Thyroid gland (tissue), 4 donors: ENCODE results near the gene TOR4A. TPM values are rescaled to one million over a fixed set of nuclear protein-coding genes. Genes with fewer than 3 reads are reported as not detected.
"Not testable (repeated sequence)": the region's sequence is repeated elsewhere in the genome, so short reads cannot be mapped to it uniquely, and the experiment has no call there.

Experiments
- DNase-seq, 2 donors: peaks; one replicate each; pipeline ENCODE4 v3.0.0-alpha.2; 2019
- H3K27ac ChIP-seq, 3 donors: fragments of 200-600 bp; sonication (generic); 1 replicate in 2 of 3; 2 replicates in 1 of 3; pipeline ENCODE4 v1.5.1; 2016 to 2019; ENCODE audit warnings: mild to moderate bottlenecking in 1 of 3, moderate library complexity in 1 of 3
- H3K27me3 ChIP-seq: fragments of 200-600 bp; sonication (generic); one replicate; pipeline ENCODE4 v1.5.1; 2019
- H3K36me3 ChIP-seq, 2 donors: fragments of 200-600 bp; sonication (generic); one replicate each; pipeline ENCODE4 v1.5.1; 2016 to 2019
- H3K4me1 ChIP-seq, 2 donors: fragments of 200-600 bp; sonication (generic); one replicate each; pipeline ENCODE4 v1.5.1; 2017 to 2019
- H3K4me3 ChIP-seq, 3 donors: fragments of 200-600 bp; sonication (generic); replicated peaks in 1 of 3; 1 replicate in 2 of 3; 2 replicates in 1 of 3; pipeline ENCODE4 v1.5.1; 2016; ENCODE audit warnings: mild to moderate bottlenecking in 1 of 3
- H3K9me3 ChIP-seq: fragments of 200-600 bp; sonication (generic); one replicate; pipeline ENCODE4 v1.5.1; 2017
- POLR2A ChIP-seq, 2 donors: fragments of 450-650 bp; IDR thresholded peaks; one replicate each; pipeline ENCODE4 v1.6.1; 2017; ENCODE audit warnings: antibody characterized with exemption in 2 of 2, mild to moderate bottlenecking in 2 of 2, moderate library complexity in 1 of 2
- WGBS, 2 donors: methylation state at CpG; one replicate each; pipeline ENCODE4 v1.1.5; 2017; 5-methylcytosine and 5-hydroxymethylcytosine counted together
- intact Hi-C: fragments of 100-400 bp; cut with DNase I; formaldehyde crosslinking; loops from one replicate; pipeline ENCODE4 v1.15.1; 2023
- total RNA-seq, 4 donors: library from RNA; depleted of rRNA; stranded (reverse); fragments of >200 nt; gene quantifications; one replicate each; pipeline ENCODE4 v1.2.3, GENCODE V29; 2016
- TF ChIP-seq, protein P1 (sequence below), 6 experiments: fragments of 200-600 bp in 3 of 6; fragments of 450-650 bp in 3 of 6; sonication (generic) in 3 of 6; IDR thresholded peaks; one replicate each; pipeline ENCODE4 v1.5.1; 2016 to 2019; ENCODE audit warnings: antibody characterized with exemption in 6 of 6, mild to moderate bottlenecking in 2 of 6, inconsistent platforms in 1 of 6, moderate library complexity in 1 of 6

Gene TOR4A
- total RNA-seq, 4 donors from 2014 or later, result 10.8 to 14.7 (median 12.0) TPM

DNA sequence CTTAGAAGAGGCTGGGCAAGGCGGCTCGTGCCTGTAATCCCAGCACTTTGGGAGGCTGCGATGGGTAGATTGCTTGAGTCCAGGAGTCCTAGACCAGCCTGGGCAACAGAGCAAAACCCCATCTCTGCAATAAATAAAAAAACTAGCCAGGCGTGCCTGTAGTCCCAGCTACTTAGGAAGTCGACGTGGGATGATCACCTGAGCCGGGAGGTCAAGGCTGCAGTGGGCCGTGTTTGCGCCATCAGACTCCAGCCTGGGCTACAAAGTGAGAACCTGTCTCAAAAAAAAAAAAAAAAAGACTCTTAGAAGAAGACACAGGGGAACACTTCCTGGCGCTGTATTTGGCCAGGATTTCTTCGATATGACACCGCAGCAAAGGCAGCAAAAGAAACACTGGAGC, 48.3 kb downstream of the TOR4A start:
- no peaks in the 10 kb centered on the region for H3K36me3 ChIP-seq
- H3K4me3 ChIP-seq, result no peak overlapping the region
- 94% methylated on average over 12 of the region's 12 CpGs for WGBS, 2 donors
- TF ChIP-seq POLR2A (IDR thresholded peaks at IDR 0.05), result no peak
- TF ChIP-seq, protein P1, sequence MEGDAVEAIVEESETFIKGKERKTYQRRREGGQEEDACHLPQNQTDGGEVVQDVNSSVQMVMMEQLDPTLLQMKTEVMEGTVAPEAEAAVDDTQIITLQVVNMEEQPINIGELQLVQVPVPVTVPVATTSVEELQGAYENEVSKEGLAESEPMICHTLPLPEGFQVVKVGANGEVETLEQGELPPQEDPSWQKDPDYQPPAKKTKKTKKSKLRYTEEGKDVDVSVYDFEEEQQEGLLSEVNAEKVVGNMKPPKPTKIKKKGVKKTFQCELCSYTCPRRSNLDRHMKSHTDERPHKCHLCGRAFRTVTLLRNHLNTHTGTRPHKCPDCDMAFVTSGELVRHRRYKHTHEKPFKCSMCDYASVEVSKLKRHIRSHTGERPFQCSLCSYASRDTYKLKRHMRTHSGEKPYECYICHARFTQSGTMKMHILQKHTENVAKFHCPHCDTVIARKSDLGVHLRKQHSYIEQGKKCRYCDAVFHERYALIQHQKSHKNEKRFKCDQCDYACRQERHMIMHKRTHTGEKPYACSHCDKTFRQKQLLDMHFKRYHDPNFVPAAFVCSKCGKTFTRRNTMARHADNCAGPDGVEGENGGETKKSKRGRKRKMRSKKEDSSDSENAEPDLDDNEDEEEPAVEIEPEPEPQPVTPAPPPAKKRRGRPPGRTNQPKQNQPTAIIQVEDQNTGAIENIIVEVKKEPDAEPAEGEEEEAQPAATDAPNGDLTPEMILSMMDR (IDR thresholded peaks at IDR 0.05), result no peak
- H3K4me1 ChIP-seq, result peaks cover 0 to 4% of the 10 kb centered on the region in 2 donors
- H3K27me3 ChIP-seq, result no peaks in the 10 kb centered on the region
- H3K27ac ChIP-seq, result no peak overlapping the region
- no peak for DNase-seq
- H3K9me3 ChIP-seq, result no peaks in the 10 kb centered on the region
- intact Hi-C loops, result no loop called here

DNA sequence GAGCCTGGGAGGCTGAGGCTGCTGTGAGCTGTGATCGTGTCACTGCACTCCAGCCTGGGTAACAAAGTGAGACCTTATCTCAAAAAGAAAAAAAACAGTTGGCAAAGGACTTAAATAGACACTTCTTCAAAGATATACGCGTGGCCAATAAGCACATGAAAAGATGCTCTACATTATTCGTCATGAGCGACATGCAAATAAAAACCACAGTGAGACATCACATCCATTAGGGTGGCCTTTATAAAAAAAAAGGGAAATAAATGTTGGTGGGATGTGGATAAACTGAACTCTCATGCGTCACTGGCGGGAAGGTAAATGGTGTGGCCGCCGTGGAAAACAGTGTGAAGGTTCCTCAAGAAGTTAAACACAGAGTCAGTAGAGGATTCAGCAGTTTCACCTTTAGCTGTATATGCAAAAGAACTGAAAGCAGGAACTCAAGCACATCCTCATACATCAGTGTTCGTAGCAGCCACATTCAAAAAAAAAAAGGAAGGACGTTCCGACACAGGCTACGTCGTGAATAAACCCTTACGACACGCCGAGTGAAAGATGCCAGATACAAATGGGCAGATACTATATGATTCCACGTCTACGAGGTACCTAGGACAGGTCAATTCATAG, 49.0 kb downstream of the TOR4A start:
- Histone ChIP-seq H3K4me1 (no peaks in the 10 kb centered on the region), H3K36me3 (no peaks in the 10 kb centered on the region), H3K4me3 (no peak overlapping the region), H3K9me3 (no peaks in the 10 kb centered on the region), H3K27me3 (no peaks in the 10 kb centered on the region), H3K27ac (no peak overlapping the region)
- 89 to 92% methylated on average over 19 of the region's 19 CpGs for WGBS, 2 donors
- TF ChIP-seq POLR2A (IDR thresholded peaks at IDR 0.05), result no peak
- TF ChIP-seq, protein P1 (IDR thresholded peaks at IDR 0.05), result no peak
- intact Hi-C loops, result no loop called here
- DNase-seq, result no peak

DNA sequence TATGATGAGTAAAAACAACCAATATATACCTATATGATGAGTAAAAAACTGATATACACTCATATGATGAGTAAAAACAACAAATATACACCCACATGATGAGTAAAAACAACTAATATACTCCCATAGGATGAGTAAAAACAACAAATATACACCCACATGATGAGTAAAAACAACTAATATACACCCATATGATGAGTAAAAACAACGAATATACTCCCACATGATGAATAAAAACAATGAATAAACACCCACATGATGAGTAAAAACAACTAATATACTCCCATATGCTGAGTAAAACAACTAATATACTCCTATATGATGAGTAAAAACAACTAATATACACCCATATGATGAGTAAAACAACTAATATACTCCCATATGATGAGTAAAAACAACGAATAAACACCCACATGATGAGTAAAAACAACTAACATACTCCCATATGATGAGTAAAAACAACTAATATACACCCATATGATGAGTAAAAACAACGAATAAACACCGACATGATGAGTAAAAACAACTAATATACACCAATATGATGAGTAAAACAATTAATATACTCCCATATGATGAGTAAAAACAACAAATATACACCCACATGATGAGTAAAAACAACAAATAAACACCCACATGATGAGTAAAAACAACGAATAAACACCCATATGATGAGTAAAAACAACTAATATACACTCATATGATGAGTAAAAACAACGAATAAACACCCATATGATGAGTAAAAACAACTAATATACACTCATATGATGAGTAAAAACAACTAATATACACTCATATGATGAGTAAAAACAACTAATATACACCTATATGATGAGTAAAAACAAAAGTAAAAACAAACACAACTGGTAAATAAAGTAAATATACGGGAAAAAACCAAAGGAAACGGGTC, 50.4 kb downstream of the TOR4A start:
- H3K9me3 ChIP-seq, H3K4me3 ChIP-seq, H3K36me3 ChIP-seq, intact Hi-C loops, H3K4me1 ChIP-seq, H3K27me3 ChIP-seq, DNase-seq, H3K27ac ChIP-seq: not testable (repeated sequence)
- whole genome bisulfite sequencing, 2 donors, result 74 to 76% methylated on average over 8 of the region's 8 CpGs

DNA sequence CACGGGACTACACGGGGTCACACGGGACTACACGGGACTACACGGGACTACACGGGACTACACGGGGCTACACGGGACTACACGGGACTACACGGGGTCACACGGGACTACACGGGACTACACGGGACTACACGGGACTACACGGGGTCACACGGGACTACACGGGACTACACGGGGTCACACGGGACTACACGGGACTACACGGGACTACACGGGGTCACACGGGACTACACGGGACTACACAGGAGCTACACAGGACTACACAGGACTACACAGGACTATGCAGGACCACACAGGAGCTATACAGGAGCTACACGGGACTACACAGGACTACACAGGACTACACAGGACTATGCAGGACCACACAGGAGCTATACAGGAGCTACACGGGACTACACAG, 52.1 kb downstream of the TOR4A start:
- intact Hi-C loops, H3K4me1 ChIP-seq, DNase-seq, H3K36me3 ChIP-seq, H3K27ac ChIP-seq, H3K27me3 ChIP-seq, H3K9me3 ChIP-seq, H3K4me3 ChIP-seq: not testable (repeated sequence)
- WGBS, 2 donors, result 25 to 64% methylated on average over 4 to 8 of the region's 26 CpGs

DNA sequence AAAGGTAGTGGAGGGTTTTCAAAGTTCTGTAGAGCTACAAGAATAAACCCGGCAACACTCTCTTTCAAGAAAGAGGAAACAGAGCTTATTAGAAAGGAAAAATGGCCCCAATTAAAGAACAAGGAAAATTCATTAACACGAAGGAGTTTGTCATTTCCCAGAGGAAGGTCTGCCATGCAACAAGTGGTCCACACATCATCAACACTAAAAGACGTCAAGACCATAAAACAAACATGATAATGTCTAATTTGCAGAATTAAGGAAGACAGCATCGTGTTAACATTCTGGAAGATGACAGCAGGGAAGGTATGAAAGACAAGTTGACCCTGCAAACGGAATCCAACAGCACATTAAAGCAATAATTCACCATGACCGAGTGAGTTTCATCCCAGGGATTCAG, 53.2 kb downstream of the TOR4A start:
- no peaks in the 10 kb centered on the region for H3K27me3 ChIP-seq
- DNase-seq, result no peak
- 85 to 88% methylated on average over 6 of the region's 6 CpGs for WGBS, 2 donors
- intact Hi-C loops, result no loop called here
- H3K4me3 ChIP-seq, result no peak overlapping the region
- H3K27ac ChIP-seq, result no peak overlapping the region
- no peaks in the 10 kb centered on the region for H3K36me3 ChIP-seq
- no peaks in the 10 kb centered on the region for H3K4me1 ChIP-seq
- no peaks in the 10 kb centered on the region for H3K9me3 ChIP-seq
- no peak for TF ChIP-seq POLR2A (IDR thresholded peaks at IDR 0.05)
- TF ChIP-seq, protein P1 (IDR thresholded peaks at IDR 0.05), result no peak

DNA sequence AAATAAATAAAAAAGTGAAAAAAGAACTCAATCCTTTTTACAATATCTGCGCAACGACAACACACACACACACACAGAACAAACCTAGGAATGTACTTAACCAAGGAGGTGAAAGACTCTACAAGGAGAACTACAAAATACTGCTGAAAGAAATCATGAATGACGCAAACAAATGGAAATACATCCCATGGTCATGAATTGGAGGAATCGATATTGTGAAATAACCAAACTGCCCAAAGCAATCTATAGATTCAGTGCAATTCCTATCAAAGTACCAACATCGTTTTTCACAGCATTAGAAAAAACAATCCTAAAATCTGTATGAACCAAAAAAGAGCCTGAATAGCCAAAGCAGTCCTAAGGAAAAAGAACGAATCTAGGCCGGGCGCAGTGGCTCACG, 54.4 kb downstream of the TOR4A start:
- no peak overlapping the region for H3K27ac ChIP-seq
- TF ChIP-seq, protein P1 (IDR thresholded peaks at IDR 0.05), result no peak
- TF ChIP-seq POLR2A (IDR thresholded peaks at IDR 0.05), result no peak
- intact Hi-C loops, result no loop called here
- no peaks in the 10 kb centered on the region for H3K27me3 ChIP-seq
- H3K4me1 ChIP-seq, result no peaks in the 10 kb centered on the region
- no peaks in the 10 kb centered on the region for H3K9me3 ChIP-seq
- 96 to 97% methylated on average over 9 of the region's 9 CpGs for WGBS, 2 donors
- DNase-seq, result no peak
- no peaks in the 10 kb centered on the region for H3K36me3 ChIP-seq
- H3K4me3 ChIP-seq, result no peak overlapping the region
